GM12874 (cell line): ENCODE data around the gene GAN.

Experiments
- CTCF ChIP-seq: IDR thresholded peaks from 2 replicates; pipeline ENCODE4 v1.5.1; 2011; ENCODE audit warnings: low read depth, mild to moderate bottlenecking, control low read depth, low read length, moderate library complexity; ENCODE audit not compliant: insufficient read depth

GAN gene

GRCh38 chr16:81371106-81371505 lies 56.3 kb downstream of the GAN start:
- TF ChIP-seq CTCF, result no peak

DNA sequence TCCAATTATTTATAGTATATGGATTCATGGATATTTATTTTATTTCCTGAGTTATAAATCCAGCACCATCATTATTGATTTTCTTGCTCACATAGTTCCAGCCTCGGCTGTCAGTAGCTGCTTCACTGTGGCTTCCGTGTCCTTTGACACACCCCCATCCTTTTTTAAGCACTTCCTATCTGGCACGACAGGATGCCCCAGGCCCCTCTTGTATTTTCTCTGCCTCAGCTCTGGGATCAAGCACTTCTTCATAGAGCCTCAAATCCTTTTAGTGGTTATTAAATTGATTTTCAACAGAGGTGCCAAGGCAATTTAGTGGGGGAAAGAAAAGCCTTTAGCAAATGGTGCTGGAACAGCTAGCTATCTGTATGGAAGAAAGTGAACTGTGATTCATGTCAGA lies 59.8 kb downstream of the GAN start:
- TF ChIP-seq CTCF, result no peak

DNA sequence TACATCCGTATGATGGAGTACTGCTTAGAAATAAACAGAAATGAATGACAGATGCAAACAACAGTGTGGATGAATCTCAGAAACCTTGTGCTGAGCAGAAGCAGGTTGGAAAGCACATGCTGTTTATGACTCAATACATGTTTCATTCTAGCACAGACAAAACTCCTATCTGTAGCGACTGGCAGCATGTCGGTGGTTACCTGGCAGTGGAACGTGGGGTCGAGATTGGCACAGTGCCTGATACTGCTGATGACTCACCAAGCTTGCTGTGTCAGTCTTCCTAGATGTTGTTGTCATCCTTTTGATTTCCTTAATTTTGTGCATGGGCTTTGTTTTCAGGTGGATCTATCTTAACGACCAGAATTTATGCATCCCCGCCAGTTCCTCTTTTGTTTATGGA lies 62.1 kb downstream of the GAN start:
- no peak for TF ChIP-seq CTCF

DNA sequence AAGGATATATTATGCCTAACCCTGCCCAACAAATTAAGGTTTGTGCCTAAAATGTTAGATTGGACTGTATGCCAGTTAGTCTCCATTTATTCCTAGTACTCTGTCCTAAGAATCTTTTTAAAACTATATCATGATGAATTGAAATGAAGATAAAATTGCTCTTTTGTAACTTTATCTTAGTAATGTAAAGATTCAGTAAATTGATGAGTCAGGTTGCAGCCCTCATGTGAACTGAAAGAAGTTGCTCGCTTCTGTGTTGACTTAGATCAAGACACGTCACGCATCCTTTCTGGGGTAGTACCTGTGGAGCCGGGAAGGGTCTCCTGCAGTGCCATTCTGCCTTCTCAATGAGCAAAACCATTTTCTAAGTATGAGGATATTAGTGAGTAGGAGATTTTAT lies 63.3 kb downstream of the GAN start:
- no peak for TF ChIP-seq CTCF

- TF ChIP-seq CTCF, result no peak
Observed at GRCh38 chr16:81380932-81381331, 66.2 kb downstream of the GAN start.

GRCh38 chr16:81384006-81384405 lies 69.2 kb downstream of the GAN start:
- no peak for TF ChIP-seq CTCF

GRCh38 chr16:81385031-81385756 lies 70.4 kb downstream of the GAN start:
- TF ChIP-seq CTCF, result no peak
